Loucy (cell line): ENCODE data around the gene ZNF576.
"Not testable (repeated sequence)": the region's sequence is repeated elsewhere in the genome, so short reads cannot be mapped to it uniquely, and the experiment has no call there.

ENCODE experiments used
- H2AFZ ChIP-seq: fragments of 200-600 bp; sonication (generic); 2 replicates; pipeline ENCODE4 v1.6.0; 2016; ENCODE audit warnings: antibody characterized with exemption, mild to moderate bottlenecking, low read length, moderate library complexity
- H3F3A ChIP-seq: fragments of 200-600 bp; 2 replicates; pipeline ENCODE4 v1.6.0; 2016; ENCODE audit warnings: antibody characterized with exemption, low read depth, mild to moderate bottlenecking
- H3K27me3 ChIP-seq: fragments of 200-600 bp; sonication (generic); 2 replicates; pipeline ENCODE4 v1.6.1; 2014; ENCODE audit warnings: low read length, mild to moderate bottlenecking; ENCODE audit not compliant: insufficient read depth, poor library complexity, severe bottlenecking
- H3K36me3 ChIP-seq: fragments of 200-600 bp; sonication (generic); 2 replicates; pipeline ENCODE4 v1.6.1; 2016; ENCODE audit warnings: low read length; ENCODE audit not compliant: insufficient read depth
- H3K4me1 ChIP-seq: fragments of 200-600 bp; sonication (generic); 2 replicates; pipeline ENCODE4 v1.5.1; 2014; ENCODE audit warnings: low read length, mild to moderate bottlenecking; ENCODE audit not compliant: insufficient read depth, poor library complexity, severe bottlenecking
- H3K4me2 ChIP-seq: fragments of 200-600 bp; sonication (generic); 2 replicates; pipeline ENCODE4 v1.6.0; 2014; ENCODE audit warnings: antibody characterized with exemption, low read length, low read depth, mild to moderate bottlenecking; ENCODE audit not compliant: poor library complexity, severe bottlenecking
- H3K4me3 ChIP-seq: fragments of 200-600 bp; sonication (generic); 2 replicates; pipeline ENCODE4 v1.5.1; 2014; ENCODE audit warnings: low read length, mild to moderate bottlenecking, mixed read lengths; ENCODE audit not compliant: poor library complexity, severe bottlenecking
- H3K79me2 ChIP-seq: fragments of 200-600 bp; sonication (generic); 2 replicates; pipeline ENCODE4 v1.6.1; 2014; ENCODE audit warnings: low read length; ENCODE audit not compliant: insufficient read depth
- H3K9ac ChIP-seq: fragments of 200-600 bp; sonication (generic); 2 replicates; pipeline ENCODE4 v1.6.0; 2014; ENCODE audit warnings: mild to moderate bottlenecking, low read depth, low read length, moderate library complexity; ENCODE audit not compliant: poor library complexity, severe bottlenecking
- H3K9me2 ChIP-seq: fragments of 200-600 bp; sonication (generic); replicated peaks from 2 replicates; pipeline ENCODE4 v1.6.1; 2016; ENCODE audit warnings: low read depth, low read length, mixed read lengths
- H3K9me3 ChIP-seq: fragments of 200-600 bp; sonication (generic); 2 replicates; pipeline ENCODE4 v1.6.1; 2014; ENCODE audit warnings: mild to moderate bottlenecking, antibody characterized with exemption, low read length, low read depth; ENCODE audit not compliant: insufficient read depth
- H4K20me1 ChIP-seq: fragments of 200-600 bp; sonication (generic); 2 replicates; pipeline ENCODE4 v1.6.0; 2014; ENCODE audit warnings: antibody characterized with exemption, low read length, mild to moderate bottlenecking; ENCODE audit not compliant: insufficient read depth, poor library complexity, severe bottlenecking
- CTCF ChIP-seq: fragments of 200-600 bp; sonication (generic); conservative IDR thresholded peaks from 2 replicates; pipeline ENCODE4 v1.5.1; 2014; ENCODE audit warnings: mild to moderate bottlenecking, antibody characterized with exemption, low read length
- EZH2phosphoT487 ChIP-seq: fragments of 200-600 bp; IDR thresholded peaks from 2 replicates; pipeline ENCODE4 v1.6.1; 2018; ENCODE audit warnings: antibody characterized with exemption, mild to moderate bottlenecking, moderate library complexity, borderline replicate concordance

The ZNF576 gene

GRCh38 chr19:43649514-43649913 is 53.1 kb downstream of the ZNF576 start:
- no peaks in the 10 kb centered on the region for H4K20me1 ChIP-seq
- TF ChIP-seq CTCF (no peak), EZH2phosphoT487 (no peak)
- H3K79me2 ChIP-seq: no peaks in the 10 kb centered on the region
- no peaks in the 10 kb centered on the region; the same call in 1 of the 2 replicates for H3K36me3 ChIP-seq
- no peak overlapping the region for H3K9ac ChIP-seq
- H3K4me2 ChIP-seq: no peak overlapping the region
- no peak overlapping the region for H2AFZ ChIP-seq
- H3K4me3 ChIP-seq: no peak overlapping the region
- H3K9me2 ChIP-seq: no peaks in the 10 kb centered on the region
- no peaks in the 10 kb centered on the region for H3K4me1 ChIP-seq
- no peaks in the 10 kb centered on the region for H3K9me3 ChIP-seq
- no peaks in the 10 kb centered on the region for H3K27me3 ChIP-seq
- no peaks in the 10 kb centered on the region for H3F3A ChIP-seq

GRCh38 chr19:43650276-43650675 is 53.9 kb downstream of the ZNF576 start:
- H4K20me1 ChIP-seq, H3K4me3 ChIP-seq, H3K4me2 ChIP-seq, H3K36me3 ChIP-seq, H3K9me3 ChIP-seq, H3K79me2 ChIP-seq, H3K9ac ChIP-seq, H2AFZ ChIP-seq, H3F3A ChIP-seq, H3K4me1 ChIP-seq, H3K9me2 ChIP-seq, H3K27me3 ChIP-seq: not testable (repeated sequence)
